Measurements from ENCODE around the gene FMNL3.
A peak's percentile ranks its signal among the peaks of the same experiment; 100 is the strongest.

The FMNL3 gene, protein sequence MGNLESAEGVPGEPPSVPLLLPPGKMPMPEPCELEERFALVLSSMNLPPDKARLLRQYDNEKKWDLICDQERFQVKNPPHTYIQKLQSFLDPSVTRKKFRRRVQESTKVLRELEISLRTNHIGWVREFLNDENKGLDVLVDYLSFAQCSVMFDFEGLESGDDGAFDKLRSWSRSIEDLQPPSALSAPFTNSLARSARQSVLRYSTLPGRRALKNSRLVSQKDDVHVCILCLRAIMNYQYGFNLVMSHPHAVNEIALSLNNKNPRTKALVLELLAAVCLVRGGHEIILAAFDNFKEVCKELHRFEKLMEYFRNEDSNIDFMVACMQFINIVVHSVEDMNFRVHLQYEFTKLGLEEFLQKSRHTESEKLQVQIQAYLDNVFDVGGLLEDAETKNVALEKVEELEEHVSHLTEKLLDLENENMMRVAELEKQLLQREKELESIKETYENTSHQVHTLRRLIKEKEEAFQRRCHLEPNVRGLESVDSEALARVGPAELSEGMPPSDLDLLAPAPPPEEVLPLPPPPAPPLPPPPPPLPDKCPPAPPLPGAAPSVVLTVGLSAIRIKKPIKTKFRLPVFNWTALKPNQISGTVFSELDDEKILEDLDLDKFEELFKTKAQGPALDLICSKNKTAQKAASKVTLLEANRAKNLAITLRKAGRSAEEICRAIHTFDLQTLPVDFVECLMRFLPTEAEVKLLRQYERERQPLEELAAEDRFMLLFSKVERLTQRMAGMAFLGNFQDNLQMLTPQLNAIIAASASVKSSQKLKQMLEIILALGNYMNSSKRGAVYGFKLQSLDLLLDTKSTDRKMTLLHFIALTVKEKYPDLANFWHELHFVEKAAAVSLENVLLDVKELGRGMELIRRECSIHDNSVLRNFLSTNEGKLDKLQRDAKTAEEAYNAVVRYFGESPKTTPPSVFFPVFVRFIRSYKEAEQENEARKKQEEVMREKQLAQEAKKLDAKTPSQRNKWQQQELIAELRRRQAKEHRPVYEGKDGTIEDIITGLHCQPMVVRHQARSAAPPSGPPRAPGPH

DNA sequence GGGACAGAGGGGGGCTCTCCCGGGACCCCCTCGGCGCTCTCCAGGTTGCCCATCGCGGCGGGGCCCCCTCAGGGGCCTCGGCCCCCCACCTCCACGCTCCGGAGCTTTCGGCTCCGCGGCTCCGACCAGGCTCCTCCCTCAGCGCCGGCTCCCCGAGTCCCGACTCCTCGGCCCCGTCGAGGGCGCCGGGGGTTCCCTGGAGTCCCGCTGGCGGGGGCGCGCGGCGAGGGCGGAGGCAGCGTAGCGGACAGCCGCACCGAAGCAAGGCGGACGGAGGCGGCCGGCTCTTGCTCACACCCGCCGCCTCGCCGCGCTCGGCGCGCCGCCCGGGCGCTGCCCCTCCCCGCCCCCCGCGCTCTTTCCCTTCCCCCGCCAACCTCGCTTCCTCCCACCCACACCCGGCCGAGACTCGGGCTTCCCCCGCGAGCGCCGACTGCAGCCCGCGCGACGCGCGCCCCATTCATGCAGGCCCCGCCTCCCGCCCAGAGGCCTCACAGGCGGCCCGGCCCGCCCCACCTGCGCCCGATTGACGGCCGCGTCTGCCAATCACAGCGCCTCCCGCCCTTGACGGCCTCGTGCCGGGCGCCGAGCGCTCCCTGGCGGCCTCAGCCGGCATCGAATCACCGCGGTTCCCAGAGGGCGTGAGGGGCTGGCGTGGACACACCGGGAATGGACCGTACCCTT, at the start of gene FMNL3:
TSS of gene FMNL3 (minus strand) at position 278 of the 684 bp plus-strand sequence. CDS start at position 53, 225 bp downstream.
- TF ChIP-seq, protein P1, sequence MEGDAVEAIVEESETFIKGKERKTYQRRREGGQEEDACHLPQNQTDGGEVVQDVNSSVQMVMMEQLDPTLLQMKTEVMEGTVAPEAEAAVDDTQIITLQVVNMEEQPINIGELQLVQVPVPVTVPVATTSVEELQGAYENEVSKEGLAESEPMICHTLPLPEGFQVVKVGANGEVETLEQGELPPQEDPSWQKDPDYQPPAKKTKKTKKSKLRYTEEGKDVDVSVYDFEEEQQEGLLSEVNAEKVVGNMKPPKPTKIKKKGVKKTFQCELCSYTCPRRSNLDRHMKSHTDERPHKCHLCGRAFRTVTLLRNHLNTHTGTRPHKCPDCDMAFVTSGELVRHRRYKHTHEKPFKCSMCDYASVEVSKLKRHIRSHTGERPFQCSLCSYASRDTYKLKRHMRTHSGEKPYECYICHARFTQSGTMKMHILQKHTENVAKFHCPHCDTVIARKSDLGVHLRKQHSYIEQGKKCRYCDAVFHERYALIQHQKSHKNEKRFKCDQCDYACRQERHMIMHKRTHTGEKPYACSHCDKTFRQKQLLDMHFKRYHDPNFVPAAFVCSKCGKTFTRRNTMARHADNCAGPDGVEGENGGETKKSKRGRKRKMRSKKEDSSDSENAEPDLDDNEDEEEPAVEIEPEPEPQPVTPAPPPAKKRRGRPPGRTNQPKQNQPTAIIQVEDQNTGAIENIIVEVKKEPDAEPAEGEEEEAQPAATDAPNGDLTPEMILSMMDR (IDR thresholded peaks at IDR 0.05): peak; percentile 98

DNA sequence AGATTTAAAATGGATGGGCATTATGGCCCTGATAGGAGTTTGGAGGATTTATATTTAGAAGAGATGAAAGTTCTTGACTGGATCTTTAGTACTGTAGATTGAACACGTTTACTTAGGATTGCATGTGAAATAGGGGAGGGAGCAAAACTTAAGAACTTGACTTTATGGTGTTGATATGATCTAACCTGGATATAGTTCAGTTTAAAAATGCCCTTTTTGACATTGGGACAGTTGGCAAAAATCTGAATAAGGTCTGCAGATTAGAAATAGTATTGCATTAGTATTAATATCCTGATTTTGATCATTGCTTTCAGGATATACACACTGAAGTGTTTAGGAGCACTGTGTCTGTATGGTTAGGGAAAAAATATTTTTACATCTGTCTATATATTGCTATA, 43.8 kb upstream of the FMNL3 start:
- TF ChIP-seq, protein P1 (IDR thresholded peaks at IDR 0.05): no peak

DNA sequence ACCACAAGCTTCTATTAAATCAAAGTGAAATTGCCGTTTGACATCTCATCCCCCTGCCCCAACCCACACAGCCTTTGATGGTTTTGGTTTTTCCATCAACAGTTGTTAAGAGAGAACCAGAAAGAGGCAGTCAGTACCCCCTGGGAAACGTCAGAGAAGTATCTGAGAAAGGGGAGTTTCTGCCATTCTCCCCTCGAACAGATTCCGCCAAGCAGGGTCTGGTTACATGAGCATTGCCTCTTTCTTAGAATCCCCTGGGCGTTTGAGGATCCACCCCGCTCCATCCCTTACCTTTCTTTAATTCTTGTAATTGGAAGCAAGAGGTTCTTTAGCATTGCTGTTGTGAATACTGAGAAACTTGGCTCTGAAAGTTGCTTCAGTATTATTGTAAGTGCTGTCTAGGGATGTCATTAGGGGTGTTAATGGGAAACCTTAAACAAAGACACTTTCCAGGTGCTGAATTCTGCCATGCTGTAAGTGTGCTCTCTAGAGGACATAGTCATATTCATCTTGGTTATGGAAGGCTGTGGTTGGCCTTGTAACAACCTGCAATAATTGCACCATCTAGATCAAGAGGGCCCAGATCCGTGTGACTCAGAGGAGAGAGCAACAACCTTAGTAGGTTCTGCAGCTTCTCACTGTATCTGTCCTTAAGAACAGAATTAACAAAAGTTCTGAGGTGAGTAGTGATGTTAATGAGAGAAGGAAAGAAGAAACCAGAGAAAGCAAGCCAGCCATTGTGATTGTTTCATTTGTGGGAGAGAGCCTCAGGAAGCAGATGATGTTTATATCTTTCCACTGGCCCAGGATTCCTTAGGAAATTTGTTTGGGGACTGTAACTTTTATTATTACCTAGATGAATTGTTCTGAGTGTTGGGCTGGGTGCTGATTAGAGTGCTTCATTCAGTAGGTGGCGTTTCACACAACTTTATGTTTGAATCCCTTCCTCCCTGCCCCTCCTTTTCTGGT, 43.1 kb upstream of the FMNL3 start:
- TF ChIP-seq, protein P1 (IDR thresholded peaks at IDR 0.05): no peak

DNA sequence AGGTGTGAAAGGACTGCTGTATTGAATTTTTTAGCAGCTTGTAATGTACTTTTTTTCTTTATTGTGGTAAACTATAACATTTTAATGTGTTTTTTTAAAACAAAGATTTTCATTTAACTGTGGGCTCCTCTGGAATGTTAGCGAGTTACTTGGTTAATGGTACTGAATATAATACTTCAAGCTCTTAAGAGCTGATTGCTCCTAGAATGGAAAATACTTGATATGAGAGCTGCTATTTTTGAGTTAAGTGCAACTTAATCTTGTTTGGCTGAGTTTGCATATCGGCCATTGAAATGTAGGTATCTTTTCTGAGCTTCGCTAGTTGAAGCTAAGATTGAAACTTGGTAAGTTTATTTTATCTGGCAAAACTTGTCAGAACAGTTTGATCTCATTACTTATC, 41.6 kb upstream of the FMNL3 start:
- TF ChIP-seq, protein P1 (IDR thresholded peaks at IDR 0.05): no peak

DNA sequence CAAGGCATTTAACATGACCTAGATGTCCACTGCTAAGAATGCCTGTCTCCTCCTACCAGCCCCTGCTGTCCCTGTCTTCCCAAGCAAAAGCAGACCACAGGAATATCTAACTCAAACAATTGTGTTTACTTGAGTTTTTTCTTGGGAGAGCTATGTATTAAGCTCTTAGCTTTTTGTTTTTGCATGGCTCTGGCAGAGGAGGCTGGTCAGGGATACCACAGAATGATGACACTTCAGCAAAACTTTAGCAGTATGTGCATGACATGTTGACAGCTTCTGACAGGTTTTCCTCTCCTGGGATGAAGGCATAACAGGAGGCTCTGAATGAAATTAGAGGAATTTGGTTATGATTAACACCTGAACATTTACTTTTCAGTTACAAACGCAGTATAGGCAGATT, 41.1 kb upstream of the FMNL3 start:
- TF ChIP-seq, protein P1 (IDR thresholded peaks at IDR 0.05): no peak

DNA sequence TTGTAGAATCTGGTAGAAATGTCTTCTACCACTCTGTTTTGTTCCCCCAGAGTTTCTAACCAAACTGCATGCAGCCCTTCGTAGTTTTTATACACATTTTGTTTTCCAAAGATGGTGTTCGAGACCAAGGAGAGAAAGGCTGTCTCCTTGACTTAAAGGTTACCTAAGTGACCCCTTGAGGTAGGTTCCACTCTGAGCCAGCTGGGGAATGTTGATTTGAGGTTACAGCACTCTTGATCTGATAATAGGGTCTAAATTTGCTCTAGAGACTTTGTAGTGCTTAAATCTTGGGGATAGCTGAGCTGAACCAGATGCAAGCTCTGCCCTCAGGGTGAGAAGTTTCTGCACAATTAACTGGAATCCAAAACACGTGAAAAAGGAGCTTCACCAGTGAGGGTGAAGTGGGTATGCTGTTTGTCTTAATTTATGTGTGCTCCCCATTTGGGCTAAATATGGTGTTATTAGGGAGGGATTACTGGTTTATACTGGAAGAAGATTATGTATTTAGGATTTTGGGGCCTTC, 37.2 kb upstream of the FMNL3 start:
- TF ChIP-seq, protein P1 (IDR thresholded peaks at IDR 0.05): no peak
